Transverse colon (tissue), 4 donors: ENCODE results near the gene TMEM208.

Experiments
- CTCF ChIP-seq, 5 experiments: fragments of 200-600 bp in 3 of 5; fragments of 450-650 bp in 2 of 5; sonication (generic) in 3 of 5; IDR thresholded peaks; 1 replicate in 2 of 5; 2 replicates in 3 of 5; pipeline ENCODE4 v1.5.1; 2016 to 2017; ENCODE audit warnings: antibody characterized with exemption in 5 of 5, inconsistent platforms in 3 of 5, mild to moderate bottlenecking in 2 of 5, moderate library complexity in 1 of 5
- EP300 ChIP-seq: sonication (generic); formaldehyde crosslinking; IDR thresholded peaks from one replicate; pipeline ENCODE4 v1.6.1; 2017; ENCODE audit warnings: antibody characterized with exemption, low read depth
- POLR2A ChIP-seq: fragments of 450-650 bp; IDR thresholded peaks from one replicate; pipeline ENCODE4 v1.6.1; 2016; ENCODE audit warnings: antibody characterized with exemption, mild to moderate bottlenecking, moderate library complexity
- POLR2AphosphoS5 ChIP-seq, 3 donors: sonication (generic); formaldehyde crosslinking; IDR thresholded peaks; one replicate each; pipeline ENCODE4 v1.6.1; 2016; ENCODE audit warnings: antibody characterized with exemption in 3 of 3

- TF ChIP-seq CTCF (IDR thresholded peaks at IDR 0.05), result no peak
- TF ChIP-seq EP300, result no peak
- TF ChIP-seq POLR2A, result no peak
- no peak for TF ChIP-seq POLR2AphosphoS5 (IDR thresholded peaks at IDR 0.05)
These were observed 38.6 kb upstream of the TMEM208 start for GRCh38 chr16:67188323-67188722.
